Neural cell (in vitro differentiated cells): ENCODE data around the gene CD68. TPM values are rescaled to one million over a fixed set of nuclear protein-coding genes. Genes with fewer than 3 reads are reported as not detected.
"Not testable (repeated sequence)": the region's sequence is repeated elsewhere in the genome, so short reads cannot be mapped to it uniquely, and the experiment has no call there.

ENCODE experiments used
- H2AFZ ChIP-seq: fragments of 200-600, 300-800 bp; sonication (generic), shearing (Covaris generic); 2 replicates; pipeline ENCODE4 v1.6.0; 2014; ENCODE audit warnings: low read depth, mild to moderate bottlenecking, antibody characterized with exemption, low read length, moderate library complexity
- H3F3A ChIP-seq: fragments of 200-600 bp; shearing (Covaris generic); 2 replicates; pipeline ENCODE4 v1.6.1; 2016; ENCODE audit warnings: mild to moderate bottlenecking, moderate library complexity, mixed read lengths, antibody characterized with exemption, low read length; ENCODE audit not compliant: insufficient read depth, poor library complexity, severe bottlenecking
- H3K27ac ChIP-seq: fragments of 200-600, 300-800 bp; sonication (generic), shearing (Covaris generic); 2 replicates; pipeline ENCODE4 v1.5.1; 2014; ENCODE audit warnings: mild to moderate bottlenecking, low read length, moderate library complexity
- H3K27me3 ChIP-seq: fragments of 300-800, 200-600 bp; sonication (generic), shearing (Covaris generic); 2 replicates; pipeline ENCODE4 v1.6.0; 2014; ENCODE audit warnings: mild to moderate bottlenecking, low read depth, low read length, moderate library complexity; ENCODE audit not compliant: insufficient read depth
- H3K36me3 ChIP-seq: fragments of 300-800, 200-600 bp; sonication (generic), shearing (Covaris generic); 2 replicates; pipeline ENCODE4 v1.5.1; 2014; ENCODE audit warnings: mild to moderate bottlenecking, antibody characterized with exemption, low read length, moderate library complexity; ENCODE audit not compliant: insufficient read depth
- H3K4me2 ChIP-seq: fragments of 300-800, 200-600 bp; sonication (generic), shearing (Covaris generic); 2 replicates; pipeline ENCODE4 v1.6.0; 2014; ENCODE audit warnings: mild to moderate bottlenecking, low read length
- H3K4me3 ChIP-seq: fragments of 300-800, 200-600 bp; sonication (generic), shearing (Covaris generic); 2 replicates; pipeline ENCODE4 v1.5.1; 2014; ENCODE audit warnings: mild to moderate bottlenecking, low read length, moderate library complexity
- H3K79me2 ChIP-seq: fragments of 200-600 bp; shearing (Covaris generic); replicated peaks from 2 replicates; pipeline ENCODE4 v1.6.0; 2014; ENCODE audit warnings: mild to moderate bottlenecking, low read length, moderate library complexity; ENCODE audit not compliant: insufficient read depth
- H3K9ac ChIP-seq: fragments of 300-800, 200-600 bp; sonication (generic), shearing (Covaris generic); 2 replicates; pipeline ENCODE4 v1.6.1; 2016; ENCODE audit warnings: mild to moderate bottlenecking, low read length, mixed read lengths
- H3K9me2 ChIP-seq: fragments of 200-600 bp; shearing (Covaris generic); 2 replicates; pipeline ENCODE4 v1.6.1; 2016; ENCODE audit warnings: mild to moderate bottlenecking, low read length, mixed read lengths; ENCODE audit not compliant: insufficient read depth
- H3K9me3 ChIP-seq: fragments of 200-600, 300-800 bp; sonication (generic), shearing (Covaris generic); 2 replicates; pipeline ENCODE4 v1.6.1; 2016; ENCODE audit warnings: mild to moderate bottlenecking, mixed run types, low read length, moderate library complexity, mixed read lengths
- H4K20me1 ChIP-seq: fragments of 200-600 bp; shearing (Covaris generic); 2 replicates; pipeline ENCODE4 v1.6.1; 2016; ENCODE audit warnings: mild to moderate bottlenecking, mixed run types; ENCODE audit not compliant: insufficient read depth
- EP300 ChIP-seq: fragments of 450-650 bp; conservative IDR thresholded peaks from 2 replicates; pipeline ENCODE4 v1.6.1; 2014; ENCODE audit warnings: antibody characterized with exemption, mild to moderate bottlenecking, moderate library complexity; ENCODE audit not compliant: poor library complexity, severe bottlenecking
- EZH2 ChIP-seq: fragments of 200-600, 300-800 bp; shearing (Covaris generic), sonication (generic); IDR thresholded peaks from 2 replicates; pipeline ENCODE4 v1.6.1; 2014; ENCODE audit warnings: antibody characterized with exemption, low read length, borderline replicate concordance, mild to moderate bottlenecking; ENCODE audit not compliant: insufficient read depth, poor library complexity, severe bottlenecking
- MXI1 ChIP-seq: fragments of 450-650 bp; conservative IDR thresholded peaks from 2 replicates; pipeline ENCODE4 v1.6.1; 2014; ENCODE audit warnings: antibody characterized with exemption, mild to moderate bottlenecking; ENCODE audit not compliant: poor library complexity, severe bottlenecking
- POLR2AphosphoS5 ChIP-seq: IDR thresholded peaks from 2 replicates; pipeline ENCODE4 v1.6.1; 2012
- RAD21 ChIP-seq: fragments of 450-650 bp; conservative IDR thresholded peaks from 2 replicates; pipeline ENCODE4 v1.6.1; 2014; ENCODE audit warnings: antibody characterized with exemption, mild to moderate bottlenecking, moderate library complexity
- SMC3 ChIP-seq: fragments of 450-650 bp; conservative IDR thresholded peaks from 2 replicates; pipeline ENCODE4 v1.6.1; 2014; ENCODE audit warnings: antibody characterized with exemption, mild to moderate bottlenecking, moderate library complexity; ENCODE audit not compliant: poor library complexity
- TAF1 ChIP-seq: IDR thresholded peaks from 2 replicates; pipeline ENCODE4 v1.6.1; 2012; ENCODE audit warnings: low read depth
- polyA plus RNA-seq: library from polyadenylated mRNA; depleted of rRNA; stranded (reverse); fragments of >200 nt; gene quantifications from 2 replicates; pipeline ENCODE4 v1.2.3, GENCODE V29; 2014
- TF ChIP-seq, protein P1 (sequence below): fragments of 450-650 bp; IDR thresholded peaks from 2 replicates; pipeline ENCODE4 v1.5.1; 2014; ENCODE audit warnings: antibody characterized with exemption, mild to moderate bottlenecking, moderate library complexity; ENCODE audit not compliant: poor library complexity, severe bottlenecking
- TF ChIP-seq, protein P2 (sequence below): IDR thresholded peaks from 2 replicates; pipeline ENCODE4 v1.6.1; 2012; ENCODE audit warnings: borderline replicate concordance

CD68 gene
- polyA plus RNA-seq, 1 donor from 2014 or later: not detected

DNA sequence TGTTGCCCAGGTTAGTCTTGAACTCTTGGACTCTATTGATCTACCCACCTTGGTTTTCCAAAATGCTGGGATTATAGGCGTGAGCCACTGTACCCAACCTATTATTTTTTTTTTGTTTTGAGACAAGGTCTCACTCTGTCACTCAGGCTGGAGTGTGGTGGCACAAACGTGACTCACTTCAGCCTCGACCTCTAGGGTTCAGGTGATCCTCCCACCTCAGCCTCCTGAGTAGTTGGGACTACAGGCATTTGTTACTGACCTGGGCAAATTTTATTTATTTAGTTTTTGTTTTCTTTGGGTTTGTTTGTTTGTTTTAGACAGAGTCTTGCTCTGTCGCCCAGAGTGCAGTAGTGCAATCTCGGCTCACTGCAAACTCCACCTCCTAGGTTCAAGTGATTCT, 44.2 kb downstream of the CD68 start:
- H3K27me3 ChIP-seq: no peaks in the 10 kb centered on the region
- H4K20me1 ChIP-seq: no peaks in the 10 kb centered on the region
- H3F3A ChIP-seq: no peaks in the 10 kb centered on the region
- H3K79me2 ChIP-seq: peaks cover 11% of the 10 kb centered on the region
- no peaks in the 10 kb centered on the region for H3K9me2 ChIP-seq
- H3K27ac ChIP-seq: no peak overlapping the region
- H3K9ac ChIP-seq: no peak overlapping the region
- no peak overlapping the region for H3K4me3 ChIP-seq
- H3K9me3 ChIP-seq: no peaks in the 10 kb centered on the region
- no peak overlapping the region for H3K4me2 ChIP-seq
- H2AFZ ChIP-seq: no peak overlapping the region
- TF ChIP-seq SMC3 (no peak), EZH2 (no peak), RAD21 (no peak), MXI1 (no peak), POLR2AphosphoS5 (no peak), EP300 (no peak), TAF1 (no peak)
- TF ChIP-seq, protein P1, sequence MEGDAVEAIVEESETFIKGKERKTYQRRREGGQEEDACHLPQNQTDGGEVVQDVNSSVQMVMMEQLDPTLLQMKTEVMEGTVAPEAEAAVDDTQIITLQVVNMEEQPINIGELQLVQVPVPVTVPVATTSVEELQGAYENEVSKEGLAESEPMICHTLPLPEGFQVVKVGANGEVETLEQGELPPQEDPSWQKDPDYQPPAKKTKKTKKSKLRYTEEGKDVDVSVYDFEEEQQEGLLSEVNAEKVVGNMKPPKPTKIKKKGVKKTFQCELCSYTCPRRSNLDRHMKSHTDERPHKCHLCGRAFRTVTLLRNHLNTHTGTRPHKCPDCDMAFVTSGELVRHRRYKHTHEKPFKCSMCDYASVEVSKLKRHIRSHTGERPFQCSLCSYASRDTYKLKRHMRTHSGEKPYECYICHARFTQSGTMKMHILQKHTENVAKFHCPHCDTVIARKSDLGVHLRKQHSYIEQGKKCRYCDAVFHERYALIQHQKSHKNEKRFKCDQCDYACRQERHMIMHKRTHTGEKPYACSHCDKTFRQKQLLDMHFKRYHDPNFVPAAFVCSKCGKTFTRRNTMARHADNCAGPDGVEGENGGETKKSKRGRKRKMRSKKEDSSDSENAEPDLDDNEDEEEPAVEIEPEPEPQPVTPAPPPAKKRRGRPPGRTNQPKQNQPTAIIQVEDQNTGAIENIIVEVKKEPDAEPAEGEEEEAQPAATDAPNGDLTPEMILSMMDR: no peak
- TF ChIP-seq, protein P2, sequence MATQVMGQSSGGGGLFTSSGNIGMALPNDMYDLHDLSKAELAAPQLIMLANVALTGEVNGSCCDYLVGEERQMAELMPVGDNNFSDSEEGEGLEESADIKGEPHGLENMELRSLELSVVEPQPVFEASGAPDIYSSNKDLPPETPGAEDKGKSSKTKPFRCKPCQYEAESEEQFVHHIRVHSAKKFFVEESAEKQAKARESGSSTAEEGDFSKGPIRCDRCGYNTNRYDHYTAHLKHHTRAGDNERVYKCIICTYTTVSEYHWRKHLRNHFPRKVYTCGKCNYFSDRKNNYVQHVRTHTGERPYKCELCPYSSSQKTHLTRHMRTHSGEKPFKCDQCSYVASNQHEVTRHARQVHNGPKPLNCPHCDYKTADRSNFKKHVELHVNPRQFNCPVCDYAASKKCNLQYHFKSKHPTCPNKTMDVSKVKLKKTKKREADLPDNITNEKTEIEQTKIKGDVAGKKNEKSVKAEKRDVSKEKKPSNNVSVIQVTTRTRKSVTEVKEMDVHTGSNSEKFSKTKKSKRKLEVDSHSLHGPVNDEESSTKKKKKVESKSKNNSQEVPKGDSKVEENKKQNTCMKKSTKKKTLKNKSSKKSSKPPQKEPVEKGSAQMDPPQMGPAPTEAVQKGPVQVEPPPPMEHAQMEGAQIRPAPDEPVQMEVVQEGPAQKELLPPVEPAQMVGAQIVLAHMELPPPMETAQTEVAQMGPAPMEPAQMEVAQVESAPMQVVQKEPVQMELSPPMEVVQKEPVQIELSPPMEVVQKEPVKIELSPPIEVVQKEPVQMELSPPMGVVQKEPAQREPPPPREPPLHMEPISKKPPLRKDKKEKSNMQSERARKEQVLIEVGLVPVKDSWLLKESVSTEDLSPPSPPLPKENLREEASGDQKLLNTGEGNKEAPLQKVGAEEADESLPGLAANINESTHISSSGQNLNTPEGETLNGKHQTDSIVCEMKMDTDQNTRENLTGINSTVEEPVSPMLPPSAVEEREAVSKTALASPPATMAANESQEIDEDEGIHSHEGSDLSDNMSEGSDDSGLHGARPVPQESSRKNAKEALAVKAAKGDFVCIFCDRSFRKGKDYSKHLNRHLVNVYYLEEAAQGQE: no peak
- H3K36me3 ChIP-seq: no peaks in the 10 kb centered on the region

DNA sequence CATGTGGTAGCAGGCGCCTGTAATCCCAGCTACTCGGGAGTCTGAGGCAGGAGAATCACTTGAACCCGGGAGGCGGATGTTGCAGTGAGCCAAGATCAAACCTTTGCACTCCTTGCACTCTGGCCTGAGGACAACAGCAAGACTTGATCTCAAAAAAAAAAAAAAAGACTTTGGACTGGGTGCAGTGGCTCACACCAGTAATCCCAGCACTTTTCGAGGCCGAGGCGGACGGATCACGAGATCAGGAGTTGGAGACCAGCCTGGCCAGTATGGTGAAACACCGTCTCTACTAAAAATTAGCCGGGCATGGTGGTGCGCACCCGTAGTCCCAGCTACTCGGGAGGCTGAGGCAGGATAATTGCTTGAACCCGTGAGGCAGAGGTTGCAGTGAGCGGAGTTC, 46.3 kb downstream of the CD68 start:
- H3K27ac ChIP-seq: not testable (repeated sequence)

DNA sequence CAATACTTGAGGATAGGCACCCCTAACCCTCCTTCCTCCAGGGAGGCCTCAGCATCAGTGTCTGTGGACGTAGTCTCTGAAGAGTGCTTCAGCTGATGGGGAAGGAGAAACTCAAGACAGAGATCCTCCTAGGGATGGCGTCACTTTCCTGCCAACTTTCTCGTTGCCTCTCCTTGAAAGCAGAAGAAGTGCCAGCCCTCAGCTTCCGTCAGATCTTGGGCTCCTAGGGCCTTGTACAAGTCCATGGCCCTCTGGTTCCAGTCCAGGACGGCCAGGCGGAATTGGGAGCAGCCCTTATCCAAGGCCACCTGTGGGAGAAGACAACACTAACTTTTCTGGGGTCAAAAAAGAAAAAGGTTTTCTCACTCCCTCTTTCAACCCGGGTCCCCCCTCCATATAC, 46.9 kb downstream of the CD68 start:
- Histone ChIP-seq H3K36me3 (no peaks in the 10 kb centered on the region), H3K27ac (peak overlapping the region; percentile 96), H3K27me3 (no peaks in the 10 kb centered on the region), H2AFZ (no peak overlapping the region), H3K4me3 (peak overlapping the region; percentile 88), H3F3A (no peaks in the 10 kb centered on the region), H3K9me2 (no peaks in the 10 kb centered on the region), H3K4me2 (peak overlapping the region; percentile 87), H4K20me1 (no peaks in the 10 kb centered on the region), H3K9me3 (no peaks in the 10 kb centered on the region), H3K9ac (peak overlapping the region; percentile 97), H3K79me2 (peaks cover 11% of the 10 kb centered on the region)
- TF ChIP-seq EZH2: no peak
- TF ChIP-seq, protein P2: no peak
- TF ChIP-seq, protein P1: no peak
- no peak for TF ChIP-seq POLR2AphosphoS5
- no peak for TF ChIP-seq EP300
- no peak for TF ChIP-seq RAD21
- no peak for TF ChIP-seq MXI1
- TF ChIP-seq TAF1: no peak
- no peak for TF ChIP-seq SMC3

More for the DNA sequence above, 46.3 kb downstream of the CD68 start:
- not testable (repeated sequence) for H3F3A ChIP-seq, H3K9me2 ChIP-seq, H3K36me3 ChIP-seq, H2AFZ ChIP-seq, H3K4me2 ChIP-seq, H3K9ac ChIP-seq, H3K27me3 ChIP-seq, H3K4me3 ChIP-seq, H4K20me1 ChIP-seq, H3K9me3 ChIP-seq
- H3K79me2 ChIP-seq: peaks cover 11% of the 10 kb centered on the region
